Fibroblast of villous mesenchyme (primary cell): Measurements from ENCODE around the gene FOXF1. TPM values are rescaled to one million over a fixed set of nuclear protein-coding genes. Genes with fewer than 3 reads are reported as not detected.

ENCODE experiments used
- DNase-seq: peaks from one replicate; pipeline ENCODE4 v3.0.0-alpha.2; 2010; ENCODE audit warnings: low read depth
- H3K4me3 ChIP-seq: 2 replicates; pipeline ENCODE4 v1.5.1; 2011; ENCODE audit warnings: low read depth, mild to moderate bottlenecking, low read length
- total RNA-seq: library from RNA; depleted of rRNA; stranded (reverse); fragments of >200 nt; gene quantifications from 2 replicates; pipeline ENCODE4 v1.2.3, GENCODE V29; 2012
- TF ChIP-seq, protein P1 (sequence below): IDR thresholded peaks from 2 replicates; pipeline ENCODE4 v1.5.1; 2012; ENCODE audit warnings: low read depth, mild to moderate bottlenecking, low read length; ENCODE audit not compliant: insufficient read depth

The FOXF1 gene
- total RNA-seq, 1 donor, result 5.2 TPM

- TF ChIP-seq, protein P1, sequence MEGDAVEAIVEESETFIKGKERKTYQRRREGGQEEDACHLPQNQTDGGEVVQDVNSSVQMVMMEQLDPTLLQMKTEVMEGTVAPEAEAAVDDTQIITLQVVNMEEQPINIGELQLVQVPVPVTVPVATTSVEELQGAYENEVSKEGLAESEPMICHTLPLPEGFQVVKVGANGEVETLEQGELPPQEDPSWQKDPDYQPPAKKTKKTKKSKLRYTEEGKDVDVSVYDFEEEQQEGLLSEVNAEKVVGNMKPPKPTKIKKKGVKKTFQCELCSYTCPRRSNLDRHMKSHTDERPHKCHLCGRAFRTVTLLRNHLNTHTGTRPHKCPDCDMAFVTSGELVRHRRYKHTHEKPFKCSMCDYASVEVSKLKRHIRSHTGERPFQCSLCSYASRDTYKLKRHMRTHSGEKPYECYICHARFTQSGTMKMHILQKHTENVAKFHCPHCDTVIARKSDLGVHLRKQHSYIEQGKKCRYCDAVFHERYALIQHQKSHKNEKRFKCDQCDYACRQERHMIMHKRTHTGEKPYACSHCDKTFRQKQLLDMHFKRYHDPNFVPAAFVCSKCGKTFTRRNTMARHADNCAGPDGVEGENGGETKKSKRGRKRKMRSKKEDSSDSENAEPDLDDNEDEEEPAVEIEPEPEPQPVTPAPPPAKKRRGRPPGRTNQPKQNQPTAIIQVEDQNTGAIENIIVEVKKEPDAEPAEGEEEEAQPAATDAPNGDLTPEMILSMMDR, result no peak
- no peak for DNase-seq
- H3K4me3 ChIP-seq, result no peak overlapping the region
Measured at GRCh38 chr16:86522634-86523033, 12.3 kb downstream of the FOXF1 start.

GRCh38 chr16:86523166-86523740 lies 12.9 kb downstream of the FOXF1 start:
- TF ChIP-seq, protein P1, result no peak
- DNase-seq, result no peak
- H3K4me3 ChIP-seq, result no peak overlapping the region

DNA sequence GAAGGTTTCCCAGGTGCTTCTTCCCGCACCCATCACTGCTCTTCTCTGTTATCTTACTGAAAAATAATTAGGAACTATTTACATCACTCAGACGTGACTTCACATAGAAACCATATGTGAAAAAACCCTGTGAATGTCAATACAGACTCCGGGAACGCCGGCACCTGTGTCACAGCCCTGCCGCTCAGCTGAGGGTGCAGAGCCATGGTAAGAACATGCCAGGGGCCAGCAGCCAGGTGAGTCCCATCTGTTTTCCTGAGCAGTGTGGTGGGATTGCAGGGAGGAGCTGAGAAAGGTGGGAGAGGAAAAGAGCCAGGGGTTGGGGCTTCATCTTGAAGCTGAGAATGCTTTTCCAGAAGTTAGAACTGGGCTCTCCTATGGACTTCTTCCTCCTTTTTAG lies 13.7 kb downstream of the FOXF1 start:
- TF ChIP-seq, protein P1, result no peak
- DNase-seq, result no peak
- no peak overlapping the region for H3K4me3 ChIP-seq

DNA sequence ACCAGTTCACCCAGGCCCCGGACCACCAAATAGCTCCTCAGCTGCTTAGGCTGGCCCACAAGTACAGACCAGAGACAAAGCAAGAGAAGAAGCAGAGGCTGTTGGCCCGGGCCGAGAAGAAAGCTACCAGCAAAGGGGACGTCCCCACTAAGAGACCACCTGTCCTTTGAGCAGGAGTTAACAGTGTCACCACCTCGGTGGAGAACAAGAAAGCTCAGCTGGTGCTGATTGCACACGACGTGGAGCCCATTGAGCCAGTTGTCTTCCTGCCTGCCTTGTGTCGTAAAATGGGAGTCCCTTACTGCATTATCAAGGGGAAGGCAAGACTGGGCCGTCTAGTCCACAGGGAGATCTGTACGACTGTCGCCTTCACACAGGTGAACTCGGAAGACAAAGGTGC lies 15.4 kb downstream of the FOXF1 start:
- DNase-seq, result no peak
- no peak overlapping the region for H3K4me3 ChIP-seq
- TF ChIP-seq, protein P1, result no peak

DNA sequence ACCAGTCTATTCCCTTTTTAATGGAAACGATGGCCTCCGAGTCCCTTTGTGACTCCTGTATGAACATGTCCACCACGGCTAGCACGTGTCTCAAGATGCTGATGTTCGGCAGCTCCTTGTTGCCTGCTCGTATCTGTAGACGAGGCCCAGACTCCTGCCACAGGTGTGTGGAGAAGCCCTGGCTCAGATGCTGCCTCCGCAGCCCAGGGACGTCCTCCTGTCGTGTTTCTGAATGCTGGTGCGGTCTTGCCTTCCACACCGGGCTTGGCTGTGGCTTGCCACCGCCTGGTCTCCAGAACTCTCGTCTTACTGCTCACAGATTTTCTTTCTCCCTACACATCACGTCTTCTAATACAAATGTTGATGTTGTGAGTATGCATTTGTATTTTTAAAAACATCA lies 17.0 kb downstream of the FOXF1 start:
- no peak for DNase-seq
- TF ChIP-seq, protein P1, result no peak
- no peak overlapping the region for H3K4me3 ChIP-seq

- DNase-seq, result no peak
- H3K4me3 ChIP-seq, result no peak overlapping the region
- TF ChIP-seq, protein P1, result no peak
Measured at GRCh38 chr16:86528061-86528929, 18.0 kb downstream of the FOXF1 start.
